Measurements from ENCODE around the gene EHD4.

EHD4 gene

GRCh38 chr15:41852736-41853590 lies 119.4 kb downstream of the EHD4 start:
- DNase-seq, result peak; percentile 10

- DNase-seq, result no peak
Measured at GRCh38 chr15:41851755-41852370, 120.5 kb downstream of the EHD4 start.

- DNase-seq, result no peak
Measured at GRCh38 chr15:41851167-41851523, 121.2 kb downstream of the EHD4 start.

- no peak for DNase-seq
Measured at GRCh38 chr15:41850482-41851166, 121.7 kb downstream of the EHD4 start.

- no peak for DNase-seq
Measured at GRCh38 chr15:41849861-41850260, 122.5 kb downstream of the EHD4 start.

- DNase-seq, result no peak
Measured at GRCh38 chr15:41849204-41849603, 123.2 kb downstream of the EHD4 start.

GRCh38 chr15:41848631-41849030 lies 123.7 kb downstream of the EHD4 start:
- DNase-seq, result no peak

- no peak for DNase-seq
Measured at GRCh38 chr15:41847981-41848380, 124.4 kb downstream of the EHD4 start.

GRCh38 chr15:41847206-41847605 lies 125.2 kb downstream of the EHD4 start:
- DNase-seq, result no peak

Data from NCI-H345 (cell line).